HepG2 (cell line): ENCODE measurements around the gene CD4. TPM values are rescaled to one million over a fixed set of nuclear protein-coding genes. Genes with fewer than 3 reads are reported as not detected.

Experiments
- DMAP1 ChIP-seq: IDR thresholded peaks from 2 replicates; pipeline ENCODE4 v1.6.1; 2016
- GPN1 ChIP-seq: sonication (generic); formaldehyde crosslinking; IDR thresholded peaks from 2 replicates; pipeline ENCODE4 v1.5.1; 2020; ENCODE audit warnings: missing genetic modification reagents, borderline replicate concordance
- ISL2 ChIP-seq: sonication (generic); formaldehyde crosslinking; IDR thresholded peaks from 2 replicates; pipeline ENCODE4 v1.5.0; 2020; ENCODE audit warnings: missing genetic modification reagents
- LCORL ChIP-seq, 2 experiments: fragments of 450-650 bp in 1 of 2; sonication (generic) in 1 of 2; formaldehyde crosslinking in 1 of 2; IDR thresholded peaks; 2 replicates each; pipeline versions ENCODE4 v1.5.0 to v1.6.1; 2017 to 2020; ENCODE audit warnings: antibody characterized with exemption in 1 of 2, missing genetic modification reagents in 1 of 2
- NCOR1 ChIP-seq: fragments of 200-600 bp; sonication (generic); IDR thresholded peaks from 2 replicates; pipeline ENCODE4 v1.7.0; 2017; ENCODE audit warnings: antibody characterized with exemption, low read length, borderline replicate concordance
- NR2C2 ChIP-seq: sonication (generic); formaldehyde crosslinking; IDR thresholded peaks from 2 replicates; pipeline ENCODE4 v1.4.0; 2020; ENCODE audit warnings: missing genetic modification reagents, mild to moderate bottlenecking, moderate library complexity, borderline replicate concordance
- PREB ChIP-seq: sonication (generic); formaldehyde crosslinking; IDR thresholded peaks from 2 replicates; pipeline ENCODE4 v1.4.0; 2020; ENCODE audit warnings: missing genetic modification reagents
- THAP11 ChIP-seq: IDR thresholded peaks from 2 replicates; pipeline ENCODE4 v1.6.1; 2016; ENCODE audit warnings: missing biosample characterization, missing genetic modification reagents
- ZBTB10 ChIP-seq: sonication (generic); formaldehyde crosslinking; IDR thresholded peaks from 2 replicates; pipeline ENCODE4 v1.4.0; 2020; ENCODE audit warnings: missing genetic modification reagents, borderline replicate concordance
- ZBTB26 ChIP-seq: IDR thresholded peaks from 2 replicates; pipeline ENCODE4 v1.6.1; 2016; ENCODE audit warnings: missing compliant biosample characterization, missing genetic modification reagents, borderline replicate concordance
- ZC3H13 ChIP-seq: sonication (generic); formaldehyde crosslinking; IDR thresholded peaks from 2 replicates; pipeline ENCODE4 v1.8.1; 2023; ENCODE audit warnings: mild to moderate bottlenecking, missing genetic modification reagents, moderate library complexity
- ZFP37 ChIP-seq: sonication (generic); formaldehyde crosslinking; IDR thresholded peaks from 2 replicates; pipeline ENCODE4 v1.4.0; 2020; ENCODE audit warnings: missing genetic modification reagents, borderline replicate concordance
- ZKSCAN1 ChIP-seq: fragments of 150-350 bp; IDR thresholded peaks from 2 replicates; pipeline ENCODE4 v1.6.1; 2014; ENCODE audit warnings: low read length
- ZNF552 ChIP-seq: sonication (generic); formaldehyde crosslinking; IDR thresholded peaks from 2 replicates; pipeline ENCODE4 v1.9.0; 2022; ENCODE audit warnings: missing genetic modification reagents, mild to moderate bottlenecking, borderline replicate concordance
- ZNF616 ChIP-seq: sonication (generic); formaldehyde crosslinking; IDR thresholded peaks from 2 replicates; pipeline ENCODE4 v1.5.0; 2020; ENCODE audit warnings: low read depth, mild to moderate bottlenecking, missing genetic modification reagents
- ZNF747 ChIP-seq: sonication (generic); formaldehyde crosslinking; IDR thresholded peaks from 2 replicates; pipeline ENCODE4 v1.8.1; 2023; ENCODE audit warnings: missing genetic modification reagents, mild to moderate bottlenecking, borderline replicate concordance
- ZNF768 ChIP-seq: sonication (generic); formaldehyde crosslinking; IDR thresholded peaks from 2 replicates; pipeline ENCODE4 v1.4.0; 2020; ENCODE audit warnings: missing genetic modification reagents
- ZNF776 ChIP-seq: sonication (generic); formaldehyde crosslinking; IDR thresholded peaks from 2 replicates; pipeline ENCODE4 v1.4.0; 2020; ENCODE audit warnings: mild to moderate bottlenecking, missing genetic modification reagents
- polyA plus RNA-seq, 8 experiments: library from polyadenylated mRNA; depleted of rRNA in 3 of 8; stranded (reverse) in 7 of 8; unstranded in 1 of 8; fragments of >200 nt; fragmentation: Illumina TruSeq in 4 of 8; extraction: Trizol in 4 of 8; gene quantifications; 2 replicates each; pipeline versions ENCODE4 v1.2.1 to v1.2.3, GENCODE V29; 2011 to 2016; ENCODE audit warnings: low read depth in 4 of 8, missing spikeins in 1 of 8, mixed read lengths in 1 of 8; ENCODE audit not compliant: insufficient read depth in 1 of 8
- total RNA-seq, 5 experiments: library from RNA; depleted of rRNA; stranded (reverse); fragments of >200 nt; fragmentation: Illumina TruSeq; extraction: Trizol; gene quantifications; 2 replicates each; pipeline ENCODE4 v1.2.3, GENCODE V29; 2016; ENCODE audit warnings: low read depth in 1 of 5
- TF ChIP-seq, protein P1 (sequence below): IDR thresholded peaks from 2 replicates; pipeline ENCODE4 v1.4.0; 2020; ENCODE audit warnings: mild to moderate bottlenecking, missing genetic modification reagents

The CD4 gene
- total and polyA plus RNA-seq, 2 of the 13 experiments (the other 11 are each of a cell fraction or from before 2014, with no cell fraction given): 0.07 to 0.95 TPM

DNA sequence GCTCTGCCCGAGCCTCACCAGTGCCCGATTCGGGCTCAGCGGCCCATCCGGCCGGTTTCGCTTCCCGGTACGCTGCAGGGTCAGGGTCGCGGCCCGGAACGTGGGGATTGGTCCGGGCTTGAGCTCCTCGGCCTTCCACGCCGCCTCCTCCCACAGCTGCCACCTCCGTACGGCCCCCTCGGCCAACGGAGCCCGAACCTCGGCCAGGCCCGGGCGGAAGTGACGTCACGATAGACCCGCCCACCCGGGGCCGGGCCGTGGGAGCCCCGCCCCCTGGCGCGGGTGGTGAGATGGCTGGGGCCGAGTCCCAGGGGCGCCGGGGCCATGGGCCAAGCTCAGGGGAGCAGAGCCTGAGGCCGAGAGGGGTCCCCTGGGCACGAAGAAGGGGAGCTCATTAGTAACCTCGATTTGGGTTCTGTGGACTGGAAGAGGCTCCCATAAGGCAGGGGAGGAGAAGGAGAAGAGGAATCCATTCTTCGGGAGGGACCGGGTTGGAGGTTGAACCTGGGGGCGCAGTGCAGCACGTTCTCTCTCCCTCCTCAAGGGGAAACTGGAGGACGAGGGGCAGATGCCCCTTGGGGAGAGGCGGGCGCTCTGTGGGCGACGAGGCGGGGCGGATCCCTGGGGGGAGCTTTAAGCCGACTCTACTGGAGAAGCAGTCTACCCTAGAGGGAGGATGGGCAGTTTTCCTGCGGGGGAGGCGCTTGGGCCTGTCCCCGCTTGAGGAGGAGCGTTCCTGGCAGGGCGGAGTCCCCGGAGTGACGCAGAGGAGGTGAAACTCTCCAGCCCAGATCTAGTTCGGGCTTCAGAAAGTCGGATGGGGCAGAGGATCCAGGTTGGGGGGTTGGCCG, 36.2 kb upstream of the CD4 start, which contains the start of gene MLF2 (continued):
- 0 out of 2 replicates have a peak, but pooled peaks have one; percentile 46 for TF ChIP-seq GPN1 (CRISPR knock-in tag)
- TF ChIP-seq DMAP1 (CRISPR knock-in tag): peak; percentile 76; the same call in 1 of the 2 replicates
- TF ChIP-seq ZNF747 (CRISPR knock-in tag): peak; percentile 79; the same call in 1 of the 2 replicates
- no peak for TF ChIP-seq ZBTB26
- TF ChIP-seq, protein P1, sequence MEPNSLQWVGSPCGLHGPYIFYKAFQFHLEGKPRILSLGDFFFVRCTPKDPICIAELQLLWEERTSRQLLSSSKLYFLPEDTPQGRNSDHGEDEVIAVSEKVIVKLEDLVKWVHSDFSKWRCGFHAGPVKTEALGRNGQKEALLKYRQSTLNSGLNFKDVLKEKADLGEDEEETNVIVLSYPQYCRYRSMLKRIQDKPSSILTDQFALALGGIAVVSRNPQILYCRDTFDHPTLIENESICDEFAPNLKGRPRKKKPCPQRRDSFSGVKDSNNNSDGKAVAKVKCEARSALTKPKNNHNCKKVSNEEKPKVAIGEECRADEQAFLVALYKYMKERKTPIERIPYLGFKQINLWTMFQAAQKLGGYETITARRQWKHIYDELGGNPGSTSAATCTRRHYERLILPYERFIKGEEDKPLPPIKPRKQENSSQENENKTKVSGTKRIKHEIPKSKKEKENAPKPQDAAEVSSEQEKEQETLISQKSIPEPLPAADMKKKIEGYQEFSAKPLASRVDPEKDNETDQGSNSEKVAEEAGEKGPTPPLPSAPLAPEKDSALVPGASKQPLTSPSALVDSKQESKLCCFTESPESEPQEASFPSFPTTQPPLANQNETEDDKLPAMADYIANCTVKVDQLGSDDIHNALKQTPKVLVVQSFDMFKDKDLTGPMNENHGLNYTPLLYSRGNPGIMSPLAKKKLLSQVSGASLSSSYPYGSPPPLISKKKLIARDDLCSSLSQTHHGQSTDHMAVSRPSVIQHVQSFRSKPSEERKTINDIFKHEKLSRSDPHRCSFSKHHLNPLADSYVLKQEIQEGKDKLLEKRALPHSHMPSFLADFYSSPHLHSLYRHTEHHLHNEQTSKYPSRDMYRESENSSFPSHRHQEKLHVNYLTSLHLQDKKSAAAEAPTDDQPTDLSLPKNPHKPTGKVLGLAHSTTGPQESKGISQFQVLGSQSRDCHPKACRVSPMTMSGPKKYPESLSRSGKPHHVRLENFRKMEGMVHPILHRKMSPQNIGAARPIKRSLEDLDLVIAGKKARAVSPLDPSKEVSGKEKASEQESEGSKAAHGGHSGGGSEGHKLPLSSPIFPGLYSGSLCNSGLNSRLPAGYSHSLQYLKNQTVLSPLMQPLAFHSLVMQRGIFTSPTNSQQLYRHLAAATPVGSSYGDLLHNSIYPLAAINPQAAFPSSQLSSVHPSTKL: peak; percentile 28; the same call in 1 of the 2 replicates
- TF ChIP-seq NCOR1: peak; percentile 17; the same call in 1 of the 2 replicates
- TF ChIP-seq ZNF552: peak; percentile 78; the same call in 1 of the 2 replicates
- peak; percentile 58 for TF ChIP-seq ISL2 (CRISPR knock-in tag)
- no peak for TF ChIP-seq ZNF616 (CRISPR knock-in tag)
- peak; percentile 57 for TF ChIP-seq ZNF776
- no peak for TF ChIP-seq LCORL (IDR thresholded peaks at IDR 0.05)
- TF ChIP-seq LCORL (CRISPR knock-in tag; IDR thresholded peaks at IDR 0.05): peak; percentile 64; the same call in 1 of the 2 replicates
- TF ChIP-seq THAP11: peak; percentile 71
- TF ChIP-seq PREB (CRISPR knock-in tag): no peak
- TF ChIP-seq NR2C2 (CRISPR knock-in tag): peak; percentile 80
- TF ChIP-seq ZNF768: peak; percentile 14; the same call in 1 of the 2 replicates
- TF ChIP-seq ZBTB10 (CRISPR knock-in tag): 0 out of 2 replicates have a peak, but pooled peaks have one; percentile 37
- no peak for TF ChIP-seq ZFP37 (CRISPR knock-in tag)
- no peak for TF ChIP-seq ZKSCAN1
- no peak; the same call in 1 of the 2 replicates for TF ChIP-seq ZC3H13 (CRISPR knock-in tag)
